PFSK-1 (cell line): ENCODE measurements around the gene CLMN.

Experiments used
- FOXP2 ChIP-seq: optimal IDR thresholded peaks from 2 replicates; pipeline ENCODE3; 2011; ENCODE audit warnings: borderline replicate concordance, control low read depth, inconsistent platforms; ENCODE audit not compliant: insufficient read depth; ENCODE audit errors: extremely low read length, extremely low read depth
- POLR2AphosphoS5 ChIP-seq: IDR thresholded peaks from 2 replicates; pipeline ENCODE4 v1.6.1; 2012; ENCODE audit warnings: low read depth, mild to moderate bottlenecking, control low read depth, low read length, moderate library complexity
- REST ChIP-seq, 2 experiments: IDR thresholded peaks; 2 replicates each; pipeline versions ENCODE4 v1.6.1 to v1.8.0; 2011 to 2012; ENCODE audit warnings: low read depth in 2 of 2, low read length in 2 of 2, control low read depth in 1 of 2, inconsistent platforms in 1 of 2, mild to moderate bottlenecking in 1 of 2, moderate library complexity in 1 of 2; ENCODE audit not compliant: insufficient read depth in 1 of 2
- SIN3A ChIP-seq: IDR thresholded peaks from 2 replicates; pipeline ENCODE4 v1.6.1; 2012; ENCODE audit warnings: mild to moderate bottlenecking, low read length, moderate library complexity, borderline replicate concordance; ENCODE audit not compliant: insufficient read depth
- TAF1 ChIP-seq: IDR thresholded peaks from 2 replicates; pipeline ENCODE4 v1.6.1; 2012; ENCODE audit warnings: low read length, control low read depth, borderline replicate concordance; ENCODE audit not compliant: insufficient read depth

The CLMN gene

GRCh38 chr14:95355422-95355821 lies 35.7 kb upstream of the CLMN start:
- no peak for TF ChIP-seq REST (IDR thresholded peaks at IDR 0.05; ENCODE audit: insufficient read depth in 1 of 2, low read depth in 2 of 2, low read length in 2 of 2)
- TF ChIP-seq POLR2AphosphoS5 = no peak
- no peak for TF ChIP-seq FOXP2
- no peak for TF ChIP-seq SIN3A
- no peak for TF ChIP-seq TAF1

- TF ChIP-seq TAF1 (no peak), SIN3A (no peak), FOXP2 (no peak), REST (IDR thresholded peaks at IDR 0.05; ENCODE audit: insufficient read depth in 1 of 2, low read depth in 2 of 2, low read length in 2 of 2) (no peak), POLR2AphosphoS5 (no peak)
These were observed 35.1 kb upstream of the CLMN start for GRCh38 chr14:95354834-95355233.

GRCh38 chr14:95353664-95354063 lies 34.0 kb upstream of the CLMN start:
- TF ChIP-seq SIN3A (no peak), FOXP2 (no peak), REST (IDR thresholded peaks at IDR 0.05; ENCODE audit: insufficient read depth in 1 of 2, low read depth in 2 of 2, low read length in 2 of 2) (no peak), TAF1 (no peak), POLR2AphosphoS5 (no peak)

GRCh38 chr14:95353007-95353406 lies 33.3 kb upstream of the CLMN start:
- TF ChIP-seq SIN3A (no peak), REST (IDR thresholded peaks at IDR 0.05; ENCODE audit: insufficient read depth in 1 of 2, low read depth in 2 of 2, low read length in 2 of 2) (no peak), FOXP2 (no peak), TAF1 (no peak), POLR2AphosphoS5 (no peak)

GRCh38 chr14:95352481-95352880 lies 32.8 kb upstream of the CLMN start:
- TF ChIP-seq REST (IDR thresholded peaks at IDR 0.05; ENCODE audit: insufficient read depth in 1 of 2, low read depth in 2 of 2, low read length in 2 of 2) (no peak), SIN3A (no peak), POLR2AphosphoS5 (no peak), TAF1 (no peak), FOXP2 (no peak)
